ENCODE measurements around the gene BCKDK. TPM values are rescaled to one million over a fixed set of nuclear protein-coding genes. Genes with fewer than 3 reads are reported as not detected.
A peak's percentile ranks its signal among the peaks of the same experiment; 100 is the strongest.
"Not testable (repeated sequence)": the region's sequence is repeated elsewhere in the genome, so short reads cannot be mapped to it uniquely, and the experiment has no call there.

BCKDK gene
- total RNA-seq, 1 experiment from 2014 or later: 58.3 TPM

- CTCF ChIA-PET: interaction anchor here (1.0 kb wide), 1 partner anchor 164 kb away, joined by 4 read pairs; the partner anchor contains the start of gene HSD3B7
- Mint-ChIP-seq H3K36me3 (no peaks in the 10 kb centered on the region), H3K27me3 (ENCODE audit: low read depth) (peaks cover 35% of the 10 kb centered on the region), H3K9me3 (no peaks in the 10 kb centered on the region), H3K4me3 (peak overlapping the region; percentile 18), H3K4me1 (peaks cover 20% of the 10 kb centered on the region), H3K27ac (no peak overlapping the region)
- POLR2A ChIA-PET: interaction anchor here (1.9 kb wide), 1 partner anchor 31 kb away, joined by 7 read pairs; the partner anchor contains the start of gene FUS
- ATAC-seq (no peak), DNase-seq (ENCODE audit: low spot score) (no peak)
- TF ChIP-seq ATF2 (CRISPR knock-in tag; IDR thresholded peaks at IDR 0.05; ENCODE audit: borderline replicate concordance, low read depth) (no peak), ZNF425 (CRISPR knock-in tag; conservative IDR thresholded peaks at IDR 0.05) (no peak)
These were observed 41.1 kb downstream of the BCKDK start for GRCh38 chr16:31149332-31149731.

- CTCF ChIA-PET: interaction anchor here (1.4 kb wide), 1 partner anchor 8 kb away, joined by 7 read pairs; no protein-coding TSS in a partner anchor
- POLR2A ChIA-PET: no interaction called here
- H3K27me3 Mint-ChIP-seq (ENCODE audit: low read depth): peaks cover 28% of the 10 kb centered on the region
- H3K4me3 Mint-ChIP-seq: peak within 1 kb of the TSS; percentile 18
- H3K27ac Mint-ChIP-seq: no peak within 1 kb of the TSS
- H3K4me1 Mint-ChIP-seq: peaks cover 20% of the 10 kb centered on the region
- H3K36me3 Mint-ChIP-seq: no peaks in the 10 kb centered on the region
- no peaks in the 10 kb centered on the region for H3K9me3 Mint-ChIP-seq
- TF ChIP-seq ARID4B (CRISPR knock-in tag; IDR thresholded peaks at IDR 0.05; ENCODE audit: borderline replicate concordance): no peak
- no peak for TF ChIP-seq RORB (CRISPR knock-in tag; IDR thresholded peaks at IDR 0.05)
- TF ChIP-seq ZNF263 (CRISPR knock-in tag; IDR thresholded peaks at IDR 0.05; ENCODE audit: low read depth): no peak
- ATAC-seq (no peak), DNase-seq (ENCODE audit: low spot score) (no peak)
These were observed 42.0 kb downstream of the BCKDK start, which contains the start of gene PRSS36 for GRCh38 chr16:31149894-31150890. TSS of gene PRSS36 (minus strand) at chr16:31150066. CDS start at chr16:31150035, 31 bp downstream.

GRCh38 chr16:31150976-31151375, 42.8 kb downstream of the BCKDK start:
- H3K9me3 Mint-ChIP-seq; H3K4me3 Mint-ChIP-seq; H3K36me3 Mint-ChIP-seq; H3K27ac Mint-ChIP-seq; ATAC-seq; DNase-seq (ENCODE audit: low spot score): not testable (repeated sequence)
- Mint-ChIP-seq H3K27me3 (ENCODE audit: low read depth) (peaks cover 22% of the 10 kb centered on the region), H3K4me1 (peaks cover 20% of the 10 kb centered on the region)
- POLR2A ChIA-PET: interaction anchor here (0.7 kb wide), 1 partner anchor 109 kb away, joined by 4 read pairs; no protein-coding TSS in a partner anchor
- CTCF ChIA-PET: interaction anchor here (1.4 to 2.0 kb wide), 2 partner anchors 9 kb away, joined by 4 to 7 read pairs; no protein-coding TSS in a partner anchor

- ATAC-seq (no peak), DNase-seq (ENCODE audit: low spot score) (no peak)
- POLR2A ChIA-PET: interaction anchor here (1.1 kb wide), 1 partner anchor 106 kb away, joined by 4 read pairs; no protein-coding TSS in a partner anchor
- H3K27ac Mint-ChIP-seq: no peak overlapping the region
- no peaks in the 10 kb centered on the region for H3K27me3 Mint-ChIP-seq (ENCODE audit: low read depth)
- no peak overlapping the region for H3K4me3 Mint-ChIP-seq
- CTCF ChIA-PET: interaction anchor here (1.1 to 6.6 kb wide), 3 partner anchors 14 to 176 kb away, joined by 3 to 38 read pairs (median 6); no protein-coding TSS in a partner anchor
- H3K36me3 Mint-ChIP-seq: no peaks in the 10 kb centered on the region
- no peaks in the 10 kb centered on the region for H3K9me3 Mint-ChIP-seq
- no peaks in the 10 kb centered on the region for H3K4me1 Mint-ChIP-seq
- TF ChIP-seq ATF6 (CRISPR knock-in tag; IDR thresholded peaks at IDR 0.05) (no peak), ERG (CRISPR knock-in tag; IDR thresholded peaks at IDR 0.05) (no peak), ZSCAN18 (CRISPR knock-in tag; IDR thresholded peaks at IDR 0.05) (no peak), HMGXB4 (CRISPR knock-in tag; IDR thresholded peaks at IDR 0.05) (no peak)
These were observed 49.0 kb downstream of the BCKDK start for GRCh38 chr16:31157136-31157535.

All from WTC11 (cell line).